Central memory CD4-positive, alpha-beta T cell (primary cell): Measurements from ENCODE around the gene GOLGA8B.
"Not testable (repeated sequence)": the region's sequence is repeated elsewhere in the genome, so short reads cannot be mapped to it uniquely, and the experiment has no call there.

ENCODE experiments used
- DNase-seq: peaks from one replicate; pipeline ENCODE4 v3.0.0; 2022

Gene GOLGA8B

DNA sequence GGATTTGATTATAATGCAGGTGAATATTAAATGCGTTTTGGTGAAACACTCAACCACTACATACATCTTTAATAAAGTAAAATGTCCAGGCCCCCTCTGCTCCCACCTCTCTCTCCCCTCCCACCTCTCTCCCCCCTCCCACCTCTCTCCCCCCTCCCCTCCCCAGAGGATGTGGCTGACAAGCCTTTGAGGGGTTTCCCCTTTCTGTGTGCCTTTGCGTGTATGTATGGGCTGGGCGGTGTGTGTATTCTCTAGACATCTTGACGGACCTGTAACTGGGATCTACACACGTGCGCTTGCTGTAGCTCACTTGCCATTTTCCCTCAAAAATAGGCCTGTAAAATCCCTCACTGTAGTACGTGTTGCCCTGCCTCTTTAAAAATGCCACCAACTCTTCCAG is 28.3 kb downstream of the GOLGA8B start:
- not testable (repeated sequence) for DNase-seq

DNA sequence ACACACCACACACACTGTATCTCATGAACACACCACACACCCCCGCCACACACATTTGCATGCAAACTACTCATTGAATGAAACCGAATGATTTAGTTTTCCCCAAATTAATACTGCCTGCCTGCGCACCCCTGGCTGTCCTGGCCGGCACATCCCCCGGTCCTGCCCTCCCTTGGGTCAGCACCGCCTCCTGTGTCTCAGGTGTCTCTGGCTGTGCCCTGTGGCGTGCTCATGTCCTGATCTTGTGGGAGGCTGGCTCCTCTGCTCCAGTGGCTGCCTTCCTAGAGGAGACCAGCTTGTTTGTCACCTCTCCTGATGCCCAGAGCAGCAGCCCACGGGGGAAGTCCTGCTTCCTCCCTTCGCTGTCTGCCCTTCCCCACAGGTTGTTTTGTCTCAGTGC is 28.7 kb downstream of the GOLGA8B start:
- not testable (repeated sequence) for DNase-seq

DNA sequence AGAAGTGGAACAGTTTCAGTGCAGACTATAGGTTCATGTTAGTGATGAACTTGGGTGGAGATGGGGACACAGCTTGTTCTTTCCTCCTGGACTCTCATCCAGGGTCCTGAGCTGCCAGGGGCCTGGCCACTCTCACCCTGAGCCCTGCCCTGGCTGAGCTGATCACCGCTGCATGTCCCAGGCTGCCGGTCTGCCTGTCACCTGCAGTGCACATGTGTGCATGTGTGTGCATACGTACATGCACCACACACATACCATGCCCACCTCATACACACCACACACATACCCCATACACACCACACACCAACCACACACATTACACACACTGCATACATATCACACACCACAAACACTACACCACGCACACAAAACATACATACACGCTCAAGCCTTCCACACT is 29.3 kb downstream of the GOLGA8B start:
- DNase-seq: not testable (repeated sequence)

DNA sequence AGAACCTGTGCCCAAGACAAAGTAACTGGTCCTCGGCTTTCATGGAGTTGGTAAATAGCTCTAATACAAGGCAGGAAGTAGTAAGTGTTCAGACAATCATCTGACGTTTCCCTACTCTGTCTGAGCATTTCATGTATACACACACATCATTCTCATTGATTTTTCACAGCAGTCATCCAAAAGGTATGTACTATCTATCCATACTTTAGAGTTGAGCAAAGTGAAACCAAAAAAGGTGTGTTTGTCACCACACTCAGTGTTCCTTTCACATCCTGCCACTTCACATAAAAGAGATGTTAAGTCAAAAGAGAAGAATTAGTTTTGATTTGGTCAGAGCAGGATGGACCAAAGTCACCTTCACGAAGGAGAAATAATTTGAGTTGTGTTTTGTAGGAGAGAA is 33.3 kb downstream of the GOLGA8B start:
- not testable (repeated sequence) for DNase-seq

DNA sequence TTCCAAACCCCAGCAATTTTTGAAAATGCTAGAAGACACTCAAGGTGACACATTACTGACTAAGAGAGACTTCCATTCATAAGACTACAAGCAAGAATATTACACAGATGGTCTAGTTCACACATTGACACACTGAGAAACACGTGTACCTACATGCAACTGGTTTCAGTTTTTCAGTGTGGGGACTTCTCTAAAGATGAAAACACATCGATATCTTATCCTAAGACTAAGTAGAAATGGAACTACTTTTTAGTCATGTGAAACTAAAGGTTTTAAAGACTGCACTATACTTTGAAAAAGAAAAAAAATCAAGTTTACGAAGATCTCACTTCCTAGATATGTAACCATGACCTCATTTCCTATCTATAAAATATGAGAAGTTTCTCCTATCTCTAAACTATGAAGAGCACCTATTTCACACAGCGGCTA is 34.1 kb downstream of the GOLGA8B start:
- DNase-seq: not testable (repeated sequence)

DNA sequence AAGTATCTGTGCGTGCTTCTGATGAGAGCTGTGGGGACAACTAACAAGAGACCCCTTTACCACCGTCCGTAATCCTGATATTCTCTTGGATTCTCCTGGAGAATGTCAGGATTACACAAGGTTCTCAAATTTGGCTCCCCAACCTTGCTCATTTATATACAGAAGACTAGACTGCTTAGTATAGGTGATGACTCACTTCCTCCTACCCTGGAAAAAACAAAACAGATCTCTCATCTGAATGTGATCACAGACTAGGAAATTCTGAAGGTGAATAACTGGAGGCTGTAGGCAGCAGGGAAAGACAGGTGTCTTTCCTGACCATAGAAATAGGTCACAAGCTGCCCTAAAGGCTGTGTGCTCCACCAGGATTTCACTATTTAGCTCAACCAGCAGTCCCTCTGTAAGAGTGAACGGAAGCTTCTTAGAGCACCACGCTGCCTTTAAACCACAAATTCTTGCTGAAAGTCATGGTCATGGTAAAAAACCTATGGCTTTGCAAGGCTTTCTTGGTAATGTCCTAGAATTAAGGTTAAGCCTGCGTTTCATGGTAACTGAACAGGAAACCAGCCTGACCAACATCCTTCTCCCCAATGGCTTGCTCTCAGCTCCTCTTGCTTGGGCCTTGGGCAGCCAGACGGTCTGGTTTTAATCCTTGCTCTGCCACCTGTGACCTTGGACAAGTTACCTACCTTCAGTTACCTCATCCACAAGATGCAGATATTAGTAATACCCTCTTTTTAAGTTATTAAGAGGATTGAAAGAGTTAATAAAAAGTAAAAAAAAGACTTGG is 39.4 kb downstream of the GOLGA8B start:
- DNase-seq: not testable (repeated sequence)

DNA sequence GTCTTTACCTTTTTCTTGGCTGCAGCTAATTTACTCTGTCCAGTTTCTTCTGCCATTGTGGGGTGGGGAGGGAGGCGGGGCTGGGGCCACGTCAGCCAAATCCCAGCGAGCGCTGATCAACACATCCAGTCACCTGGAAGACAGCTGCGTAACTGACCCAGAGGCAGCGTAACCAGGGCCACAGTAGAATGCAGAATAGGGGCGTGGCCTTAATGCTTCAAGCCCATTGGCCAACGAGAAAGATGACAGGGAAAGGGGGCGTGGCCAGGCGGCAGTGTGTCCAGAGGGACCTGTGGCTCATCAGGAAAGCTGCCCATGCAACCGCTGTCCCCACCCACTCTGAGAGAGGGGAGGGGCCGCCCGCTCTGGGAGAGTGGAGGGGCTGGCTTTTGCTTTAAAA is 47.6 kb downstream of the GOLGA8B start:
- DNase-seq: not testable (repeated sequence)
